Effector memory CD4-positive, alpha-beta T cell (primary cell): ENCODE measurements around the gene GET3.
"Not testable (repeated sequence)": the region's sequence is repeated elsewhere in the genome, so short reads cannot be mapped to it uniquely, and the experiment has no call there.

ENCODE experiments used
- DNase-seq, 3 donors: peaks; one replicate each; pipeline ENCODE4 v3.0.0-alpha.2; 2020
- H3K27ac ChIP-seq: 2 replicates; pipeline ENCODE4 v1.7.0; 2013; ENCODE audit warnings: mild to moderate bottlenecking, low read length, moderate library complexity; ENCODE audit not compliant: insufficient read depth, poor library complexity, severe bottlenecking
- H3K27me3 ChIP-seq: replicated peaks from 2 replicates; pipeline ENCODE4 v1.7.0; 2013; ENCODE audit warnings: mild to moderate bottlenecking, low read length; ENCODE audit not compliant: insufficient read depth, control insufficient read depth, poor library complexity, severe bottlenecking
- H3K36me3 ChIP-seq: 2 replicates; pipeline ENCODE4 v1.7.0; 2013; ENCODE audit warnings: mild to moderate bottlenecking, low read length, moderate library complexity; ENCODE audit not compliant: control insufficient read depth, insufficient read depth
- H3K4me1 ChIP-seq: 2 replicates; pipeline ENCODE4 v1.7.0; 2013; ENCODE audit warnings: low read length, mild to moderate bottlenecking; ENCODE audit not compliant: control insufficient read depth, insufficient read depth, poor library complexity, severe bottlenecking
- H3K4me3 ChIP-seq: 2 replicates; pipeline ENCODE4 v1.7.0; 2013; ENCODE audit warnings: low read length, low read depth, mild to moderate bottlenecking; ENCODE audit not compliant: insufficient read depth, poor library complexity, severe bottlenecking
- H3K9me3 ChIP-seq: 2 replicates; pipeline ENCODE4 v1.7.0; 2013; ENCODE audit warnings: mild to moderate bottlenecking, low read length, moderate library complexity; ENCODE audit not compliant: control insufficient read depth

Gene GET3

DNA sequence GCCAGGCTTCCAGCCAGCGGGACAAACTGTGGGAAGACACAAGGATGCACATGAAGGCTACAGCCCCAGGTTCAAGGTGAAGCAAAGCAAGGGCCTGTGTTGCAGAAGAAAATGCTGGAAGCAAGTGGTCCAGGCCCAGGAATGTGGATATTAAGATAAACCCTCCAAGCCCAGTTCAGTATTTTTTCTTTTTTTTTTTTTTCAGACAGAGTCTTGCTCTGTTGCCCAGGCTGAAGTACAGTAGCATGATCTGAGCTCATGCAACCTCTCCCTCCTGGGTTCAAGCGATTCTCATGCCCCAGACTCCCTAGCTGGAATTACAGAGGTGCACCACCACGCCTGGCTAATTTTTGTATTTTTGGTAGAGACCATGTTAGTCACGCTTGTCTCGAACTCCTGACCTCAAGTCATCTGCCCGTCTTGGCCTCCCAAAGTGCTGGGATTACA, 59.9 kb downstream of the GET3 start:
- no peaks in the 10 kb centered on the region for H3K9me3 ChIP-seq
- no peak for DNase-seq
- peaks cover 45% of the 10 kb centered on the region for H3K4me1 ChIP-seq
- H3K36me3 ChIP-seq = peaks cover 14% of the 10 kb centered on the region
- H3K4me3 ChIP-seq = no peak overlapping the region
- H3K27ac ChIP-seq = no peak overlapping the region
- no peaks in the 10 kb centered on the region for H3K27me3 ChIP-seq

DNA sequence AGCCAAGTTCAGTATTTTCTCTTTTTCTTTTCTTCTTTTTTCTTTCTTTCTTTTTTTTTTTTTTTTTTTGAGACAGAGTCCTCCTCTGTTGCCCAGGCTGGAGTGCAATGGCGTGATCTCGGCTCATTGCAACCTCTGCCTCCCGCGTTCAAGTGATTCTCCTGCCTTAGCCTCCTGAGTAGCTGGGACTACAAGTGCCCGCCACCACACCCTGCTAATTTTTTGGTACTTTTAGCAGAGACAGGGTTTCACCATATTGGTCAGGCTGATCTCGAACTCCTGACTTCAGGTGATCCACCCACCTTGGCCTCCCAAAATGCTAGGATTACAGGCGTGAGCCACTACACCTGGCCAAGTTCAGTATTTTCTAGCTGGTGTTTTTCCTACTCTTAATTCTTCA, 60.3 kb downstream of the GET3 start:
- not testable (repeated sequence) for H3K27ac ChIP-seq, H3K9me3 ChIP-seq, H3K27me3 ChIP-seq, DNase-seq, H3K4me3 ChIP-seq
- H3K36me3 ChIP-seq = peaks cover 10% of the 10 kb centered on the region
- H3K4me1 ChIP-seq = peaks cover 50% of the 10 kb centered on the region
